ENCODE measurements around the gene POLD1.

Gene POLD1

GRCh38 chr19:50447750-50448149, 63.6 kb downstream of the POLD1 start:
- no peak overlapping the region for H3K27ac Mint-ChIP-seq
- no peaks in the 10 kb centered on the region for H3K4me1 Mint-ChIP-seq
- no peaks in the 10 kb centered on the region for H3K36me3 Mint-ChIP-seq (ENCODE audit: low read depth)
- H3K9me3 Mint-ChIP-seq, result no peaks in the 10 kb centered on the region
- no peak for ATAC-seq
- DNase-seq, result no peak
- H3K27me3 Mint-ChIP-seq, result peaks cover 25% of the 10 kb centered on the region
- no peak overlapping the region for H3K4me3 Mint-ChIP-seq

- H3K27me3 Mint-ChIP-seq, result peaks cover 20% of the 10 kb centered on the region
- ATAC-seq, result no peak
- no peak overlapping the region for H3K4me3 Mint-ChIP-seq
- no peaks in the 10 kb centered on the region for H3K9me3 Mint-ChIP-seq
- no peaks in the 10 kb centered on the region for H3K36me3 Mint-ChIP-seq (ENCODE audit: low read depth)
- DNase-seq, result no peak
- no peak overlapping the region for H3K27ac Mint-ChIP-seq
- H3K4me1 Mint-ChIP-seq, result no peaks in the 10 kb centered on the region
Observed at GRCh38 chr19:50449236-50449899, 65.2 kb downstream of the POLD1 start.

GRCh38 chr19:50450369-50451222, 66.4 kb downstream of the POLD1 start:
- H3K36me3 Mint-ChIP-seq (ENCODE audit: low read depth), result no peaks in the 10 kb centered on the region
- no peak overlapping the region for H3K27ac Mint-ChIP-seq
- peaks cover 18% of the 10 kb centered on the region for H3K27me3 Mint-ChIP-seq
- DNase-seq, result no peak
- no peaks in the 10 kb centered on the region for H3K4me1 Mint-ChIP-seq
- no peaks in the 10 kb centered on the region for H3K9me3 Mint-ChIP-seq
- no peak for ATAC-seq
- H3K4me3 Mint-ChIP-seq, result no peak overlapping the region

GRCh38 chr19:50451223-50451534, 67.0 kb downstream of the POLD1 start:
- ATAC-seq, result no peak
- Mint-ChIP-seq H3K4me1 (no peaks in the 10 kb centered on the region), H3K9me3 (no peaks in the 10 kb centered on the region), H3K36me3 (ENCODE audit: low read depth) (no peaks in the 10 kb centered on the region), H3K4me3 (no peak overlapping the region), H3K27me3 (peaks cover 22% of the 10 kb centered on the region), H3K27ac (no peak overlapping the region)
- no peak for DNase-seq

GRCh38 chr19:50453243-50453642, 69.1 kb downstream of the POLD1 start:
- Mint-ChIP-seq H3K4me3 (no peak overlapping the region), H3K27me3 (peaks cover 38% of the 10 kb centered on the region), H3K4me1 (no peaks in the 10 kb centered on the region), H3K27ac (no peak overlapping the region), H3K9me3 (no peaks in the 10 kb centered on the region), H3K36me3 (ENCODE audit: low read depth) (no peaks in the 10 kb centered on the region)
- ATAC-seq (no peak), DNase-seq (no peak)

GRCh38 chr19:50455992-50456391, 71.8 kb downstream of the POLD1 start:
- no peaks in the 10 kb centered on the region for H3K36me3 Mint-ChIP-seq (ENCODE audit: low read depth)
- no peak overlapping the region for H3K27ac Mint-ChIP-seq
- H3K27me3 Mint-ChIP-seq, result peaks cover 43% of the 10 kb centered on the region
- H3K4me3 Mint-ChIP-seq, result no peak overlapping the region
- DNase-seq, result no peak
- peaks cover 10% of the 10 kb centered on the region for H3K4me1 Mint-ChIP-seq
- no peaks in the 10 kb centered on the region for H3K9me3 Mint-ChIP-seq
- no peak for ATAC-seq

- H3K9me3 Mint-ChIP-seq, result no peaks in the 10 kb centered on the region
- peaks cover 14% of the 10 kb centered on the region for H3K4me1 Mint-ChIP-seq
- ATAC-seq (no peak), DNase-seq (no peak)
- no peak overlapping the region for H3K4me3 Mint-ChIP-seq
- H3K27ac Mint-ChIP-seq, result no peak overlapping the region
- H3K27me3 Mint-ChIP-seq, result peaks cover 42% of the 10 kb centered on the region
- no peaks in the 10 kb centered on the region for H3K36me3 Mint-ChIP-seq (ENCODE audit: low read depth)
Observed at GRCh38 chr19:50457300-50457699, 73.2 kb downstream of the POLD1 start.

GRCh38 chr19:50458396-50459066, 74.4 kb downstream of the POLD1 start:
- Mint-ChIP-seq H3K9me3 (no peaks in the 10 kb centered on the region), H3K27me3 (peaks cover 47% of the 10 kb centered on the region), H3K27ac (no peak overlapping the region), H3K36me3 (ENCODE audit: low read depth) (no peaks in the 10 kb centered on the region), H3K4me1 (peaks cover 14% of the 10 kb centered on the region), H3K4me3 (no peak overlapping the region)
- DNase-seq, result no peak
- no peak for ATAC-seq

- Mint-ChIP-seq H3K36me3 (ENCODE audit: low read depth) (no peaks in the 10 kb centered on the region), H3K27ac (no peak overlapping the region)
- ATAC-seq, result no peak
Observed at GRCh38 chr19:50459067-50459456, 74.9 kb downstream of the POLD1 start.

GRCh38 chr19:50459638-50460037, 75.5 kb downstream of the POLD1 start:
- ATAC-seq (no peak), DNase-seq (no peak)
- H3K36me3 Mint-ChIP-seq (ENCODE audit: low read depth), result no peaks in the 10 kb centered on the region
- H3K9me3 Mint-ChIP-seq, result no peaks in the 10 kb centered on the region
- H3K4me1 Mint-ChIP-seq, result peaks cover 14% of the 10 kb centered on the region
- H3K27ac Mint-ChIP-seq, result no peak overlapping the region
- peaks cover 47% of the 10 kb centered on the region for H3K27me3 Mint-ChIP-seq
- no peak overlapping the region for H3K4me3 Mint-ChIP-seq

More at GRCh38 chr19:50459067-50459456, 74.9 kb downstream of the POLD1 start:
- no peak for DNase-seq
- peaks cover 47% of the 10 kb centered on the region for H3K27me3 Mint-ChIP-seq
- no peak overlapping the region for H3K4me3 Mint-ChIP-seq
- peaks cover 14% of the 10 kb centered on the region for H3K4me1 Mint-ChIP-seq
- no peaks in the 10 kb centered on the region for H3K9me3 Mint-ChIP-seq

GRCh38 chr19:50460161-50460765, 76.1 kb downstream of the POLD1 start:
- Mint-ChIP-seq H3K36me3 (ENCODE audit: low read depth) (no peaks in the 10 kb centered on the region), H3K9me3 (no peaks in the 10 kb centered on the region), H3K4me3 (no peak overlapping the region), H3K4me1 (peaks cover 14% of the 10 kb centered on the region), H3K27me3 (peaks cover 47% of the 10 kb centered on the region), H3K27ac (peak overlapping the region; percentile 55)
- DNase-seq, result peak; percentile 18
- ATAC-seq, result peak; percentile 64

- peak; percentile 66 for DNase-seq
- H3K9me3 Mint-ChIP-seq, result no peaks in the 10 kb centered on the region
- H3K27me3 Mint-ChIP-seq, result peaks cover 41% of the 10 kb centered on the region
- H3K36me3 Mint-ChIP-seq (ENCODE audit: low read depth), result no peaks in the 10 kb centered on the region
- H3K4me1 Mint-ChIP-seq, result peaks cover 14% of the 10 kb centered on the region
- peak; percentile 43 for ATAC-seq
- no peak overlapping the region for H3K27ac Mint-ChIP-seq
- H3K4me3 Mint-ChIP-seq, result no peak overlapping the region
Observed at GRCh38 chr19:50461066-50461875, 77.1 kb downstream of the POLD1 start.

- ATAC-seq (no peak), DNase-seq (no peak)
- H3K27ac Mint-ChIP-seq, result no peak overlapping the region
- no peaks in the 10 kb centered on the region for H3K36me3 Mint-ChIP-seq (ENCODE audit: low read depth)
- H3K9me3 Mint-ChIP-seq, result no peaks in the 10 kb centered on the region
- peaks cover 14% of the 10 kb centered on the region for H3K4me1 Mint-ChIP-seq
- H3K27me3 Mint-ChIP-seq, result peaks cover 29% of the 10 kb centered on the region
- no peak overlapping the region for H3K4me3 Mint-ChIP-seq
Observed at GRCh38 chr19:50462970-50463369, 78.8 kb downstream of the POLD1 start.

- DNase-seq (no peak), ATAC-seq (no peak)
- H3K4me3 Mint-ChIP-seq, result no peak overlapping the region
- peaks cover 14% of the 10 kb centered on the region for H3K4me1 Mint-ChIP-seq
- no peaks in the 10 kb centered on the region for H3K36me3 Mint-ChIP-seq (ENCODE audit: low read depth)
- H3K9me3 Mint-ChIP-seq, result no peaks in the 10 kb centered on the region
- H3K27me3 Mint-ChIP-seq, result peaks cover 27% of the 10 kb centered on the region
- H3K27ac Mint-ChIP-seq, result no peak overlapping the region
Observed at GRCh38 chr19:50464348-50464747, 80.2 kb downstream of the POLD1 start.
